Heart left ventricle (tissue), 16 donors: ENCODE data around the gene DOCK2. TPM values are rescaled to one million over a fixed set of nuclear protein-coding genes. Genes with fewer than 3 reads are reported as not detected.

ENCODE experiments used
- ATAC-seq, 4 donors: fragments of 200-7000 bp; cut with Tn5 transposase; one replicate each; pipeline ENCODE4 v1.9.1; 2020 to 2022; ENCODE audit warnings: moderate library complexity in 4 of 4, mild to moderate bottlenecking in 3 of 4, moderate number of reproducible peaks in 1 of 4
- DNase-seq, 5 donors: peaks; one replicate each; pipeline ENCODE4 v3.0.0-alpha.2; 2020
- H3K27ac ChIP-seq, 12 donors: fragments of 200-600 bp; sonication (generic) in 4 of 12; one replicate each; pipeline versions ENCODE4 v1.5.0 to v1.8.0; 2016 to 2022; ENCODE audit warnings: mild to moderate bottlenecking in 2 of 12
- H3K27me3 ChIP-seq, 9 donors: fragments of 200-600 bp; sonication (generic) in 2 of 9; one replicate each; pipeline versions ENCODE4 v1.5.1 to v1.8.0; 2016 to 2022; ENCODE audit warnings: mild to moderate bottlenecking in 3 of 9
- H3K36me3 ChIP-seq, 9 donors: fragments of 200-600 bp; sonication (generic) in 2 of 9; one replicate each; pipeline versions ENCODE4 v1.5.0 to v1.8.0; 2018 to 2022; ENCODE audit warnings: mild to moderate bottlenecking in 2 of 9
- H3K4me1 ChIP-seq, 12 donors: fragments of 200-600 bp; sonication (generic) in 4 of 12; one replicate each; pipeline versions ENCODE4 v1.5.0 to v1.8.0; 2016 to 2022; ENCODE audit warnings: mild to moderate bottlenecking in 3 of 12
- H3K4me3 ChIP-seq, 12 donors: fragments of 200-600 bp; sonication (generic) in 4 of 12; one replicate each; pipeline versions ENCODE4 v1.5.0 to v1.8.0; 2017 to 2022; ENCODE audit warnings: mild to moderate bottlenecking in 9 of 12, moderate library complexity in 4 of 12
- H3K9me3 ChIP-seq, 12 donors: fragments of 200-600 bp; sonication (generic) in 4 of 12; one replicate each; pipeline versions ENCODE4 v1.5.0 to v1.8.0; 2016 to 2022; ENCODE audit warnings: mild to moderate bottlenecking in 1 of 12
- CTCF ChIP-seq, 12 donors: fragments of 200-600 bp; sonication (generic) in 4 of 12; IDR thresholded peaks; one replicate each; pipeline versions ENCODE4 v1.5.0 to v1.8.0; 2018 to 2022; ENCODE audit warnings: antibody characterized with exemption in 12 of 12, mild to moderate bottlenecking in 5 of 12
- POLR2A ChIP-seq, 2 donors: fragments of 450-650 bp; IDR thresholded peaks; one replicate each; pipeline ENCODE4 v1.6.1; 2017; ENCODE audit warnings: antibody characterized with exemption in 2 of 2, mild to moderate bottlenecking in 2 of 2, moderate library complexity in 2 of 2
- WGBS, 4 donors: extraction: QIAGEN DNeasy Blood & Tissue Kit in 2 of 4; methylation state at CpG; one replicate each; pipeline versions ENCODE4 v1.1.5 to v1.1.7; 2013 to 2018; 5-methylcytosine and 5-hydroxymethylcytosine counted together
- intact Hi-C, 10 donors: fragments of 100-400 bp; cut with DNase I; formaldehyde crosslinking; loops; one replicate each; pipeline versions ENCODE4 v1.11.1 to v1.14.2; 2022
- polyA plus RNA-seq, 2 donors: library from polyadenylated mRNA; stranded (reverse); fragments of 200-250 nt; gene quantifications; one replicate each; pipeline ENCODE4 v1.2.3, GENCODE V29; 2013
- total RNA-seq, 9 donors: library from RNA; depleted of rRNA in 2 of 9; stranded (reverse); fragments of >200 nt in 2 of 9; fragmentation: NEBNext Ultra II Directional in 3 of 9; extraction: Animal tissue kit (Norgen Biotek cat#: 25700) in 3 of 9; gene quantifications; one replicate each; pipeline versions ENCODE4 v1.1.0 to v1.2.4, GENCODE V29; 2016 to 2023
- donor health status: ischemic (EF 13 %, LVEDD 7.1; RV severe dilation, severe dysfunction).
- donor health status: healthy with polysubstance abuse.
- donor health status: DM: no; HTN: yes; CAD: no.
- donor health status: DM: no; HTN: no; CAD: no.
- donor health status: ischemic (EF 25% LVEDD 6.9; RV normal size, moderate dysfunction).
- donor health status: ischemic (EF 25% LVEDD 5.7; RV mildly dilated, moderate dysfunction).
- donor health status: healthy.
- donor health status: DM: yes; HTN: yes; CAD: no.
- donor health status: ischemic (EF 35%, LVEDD 5.7; RV mildly dilated, moderate dysfunction).
- donor health status: nonischemic (EF 11% LVEDD 7.7; RV severe dilation, severe dysfunction).
- donor health status: DM: yes; HTN: yes; CAD: no.
- donor health status: PGD.
- donor health status: ischemic (EF 29% LVEDD 5.4; RV normal size, mild dysfunction).
- donor health status: nonischemic (EF 23%, LVEDD 6.1; RV moderate dilation, normal function).

DOCK2 gene
- total and polyA plus RNA-seq, 11 donors = 0.80 to 59.5 (median 4.6) TPM

GRCh38 chr5:170097934-170098333 is 460.9 kb downstream of the DOCK2 start:
- 57 to 72% (median 61%) methylated on average over 9 of the region's 9 CpGs for WGBS, 4 donors
- ATAC-seq = peak in 1 of 4 donors; percentile 27

DNA sequence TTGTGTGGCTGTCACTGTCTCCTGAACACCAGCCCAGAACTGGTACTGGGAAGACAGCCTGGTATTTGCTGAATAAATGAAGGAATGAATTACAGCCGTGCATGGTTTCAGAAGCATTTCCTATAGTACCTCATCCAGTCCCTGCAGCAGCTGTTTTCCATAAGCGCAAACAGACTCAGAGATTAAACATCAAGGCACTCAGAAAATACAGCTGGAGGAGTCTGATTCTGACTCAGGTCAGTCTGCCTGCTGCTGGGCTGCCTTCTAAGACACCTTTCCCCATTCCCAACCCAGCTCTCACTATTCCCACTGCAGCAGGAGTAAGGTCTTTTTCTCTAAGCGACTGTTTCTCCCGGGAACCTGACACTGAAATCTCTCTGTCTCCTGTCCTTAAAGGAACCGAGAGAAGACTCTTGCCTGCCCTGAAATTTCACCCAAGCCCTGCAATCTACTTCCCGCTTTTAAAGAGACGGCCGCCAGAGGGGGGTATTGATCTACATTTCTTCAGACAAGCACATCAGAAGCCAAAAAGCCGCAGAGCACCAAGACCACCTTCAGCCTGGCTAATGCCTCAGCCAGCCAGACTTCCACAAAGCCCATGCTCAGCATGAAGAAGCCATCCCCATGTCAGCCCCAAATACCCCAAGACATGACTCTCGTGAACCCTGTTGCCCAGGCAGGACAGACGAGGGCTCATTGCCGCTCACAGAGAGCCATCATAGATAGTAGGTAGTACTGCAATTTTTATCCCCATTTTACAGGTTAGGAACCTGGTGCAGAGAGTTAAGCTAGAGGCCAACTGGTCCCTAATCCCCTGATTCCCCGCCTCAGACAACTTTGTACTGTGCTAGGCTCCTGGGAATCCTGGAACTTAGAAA is 463.2 kb downstream of the DOCK2 start:
- peak; percentile 62 to 78 (median 70) for DNase-seq
- H3K4me3 ChIP-seq = no peak overlapping the region
- TF ChIP-seq CTCF (IDR thresholded peaks at IDR 0.05) (peak; percentile 41 to 75 (median 62)), POLR2A (IDR thresholded peaks at IDR 0.05) (no peak)
- WGBS, 4 donors = 20 to 35% (median 33%) methylated on average over 12 to 13 of the region's 13 CpGs
- intact Hi-C loops = loop anchor here (1.0 to 10.0 kb wide), 11 partner anchors 82 to 534 kb away; no protein-coding TSS in a partner anchor
- peaks cover 0 to 31% (median 0%) of the 10 kb centered on the region in 12 donors for H3K4me1 ChIP-seq
- H3K27me3 ChIP-seq = no peaks in the 10 kb centered on the region
- H3K36me3 ChIP-seq = no peaks in the 10 kb centered on the region
- peak in 3 of 4 donors; percentile 56 to 66 (median 62) for ATAC-seq
- H3K27ac ChIP-seq = no peak overlapping the region
- peaks cover 0 to 9% (median 2%) of the 10 kb centered on the region in 12 donors for H3K9me3 ChIP-seq

More at GRCh38 chr5:170097934-170098333, 460.9 kb downstream of the DOCK2 start:
- H3K36me3 ChIP-seq = no peaks in the 10 kb centered on the region
- H3K4me3 ChIP-seq = no peak overlapping the region
- no peak for TF ChIP-seq CTCF (IDR thresholded peaks at IDR 0.05)
- no peak for TF ChIP-seq POLR2A (IDR thresholded peaks at IDR 0.05)
- H3K27me3 ChIP-seq = peaks cover 0 to 9% (median 0%) of the 10 kb centered on the region in 9 donors
- no peak overlapping the region for H3K27ac ChIP-seq
- peaks cover 0 to 34% (median 0%) of the 10 kb centered on the region in 12 donors for H3K4me1 ChIP-seq
- peaks cover 0 to 9% (median 2%) of the 10 kb centered on the region in 12 donors for H3K9me3 ChIP-seq
- intact Hi-C loops = loop anchor here in 1 of 10 donors (10.0 kb wide), 1 partner anchor 317 kb away; no protein-coding TSS in a partner anchor
- DNase-seq = peak in 1 of 5 donors; percentile 23

DNA sequence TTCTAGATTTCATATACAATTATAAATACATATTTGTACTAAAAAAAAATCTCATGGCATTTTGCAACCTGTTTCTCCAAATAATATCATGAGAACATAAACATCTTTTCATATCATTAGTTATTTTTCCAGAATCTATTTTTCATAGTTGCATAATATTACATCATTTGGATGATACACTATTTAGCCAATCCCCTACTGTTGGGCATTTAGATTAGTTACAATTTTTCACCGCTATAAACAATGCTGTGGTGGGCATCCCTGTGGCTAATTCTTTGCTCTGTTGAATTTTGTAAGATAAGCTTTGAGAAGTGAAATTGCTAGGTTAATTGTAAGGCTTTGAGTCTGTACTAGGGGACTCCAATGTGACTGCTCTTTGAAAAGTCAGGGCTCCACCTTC is 466.4 kb downstream of the DOCK2 start:
- no peak overlapping the region for H3K27ac ChIP-seq
- no peaks in the 10 kb centered on the region for H3K27me3 ChIP-seq
- ATAC-seq = no peak
- intact Hi-C loops = loop anchor here in 6 of 10 donors (5.0 to 10.0 kb wide), 6 partner anchors 111 to 531 kb away; no protein-coding TSS in a partner anchor
- 96 to 100% (median 98%) methylated on average over 1 of the region's 1 CpG for WGBS, 4 donors
- DNase-seq = no peak
- no peaks in the 10 kb centered on the region for H3K36me3 ChIP-seq
- H3K4me3 ChIP-seq = no peak overlapping the region
- H3K4me1 ChIP-seq = peaks cover 0 to 4% (median 0%) of the 10 kb centered on the region in 12 donors
- TF ChIP-seq POLR2A (IDR thresholded peaks at IDR 0.05) (no peak), CTCF (IDR thresholded peaks at IDR 0.05) (no peak)
- peaks cover 0 to 9% (median 2%) of the 10 kb centered on the region in 12 donors for H3K9me3 ChIP-seq

- Histone ChIP-seq H3K4me1 (peaks cover 0 to 4% (median 0%) of the 10 kb centered on the region in 12 donors), H3K4me3 (no peak overlapping the region), H3K27me3 (no peaks in the 10 kb centered on the region), H3K36me3 (no peaks in the 10 kb centered on the region), H3K9me3 (peaks cover 0 to 1% (median under 1%) of the 10 kb centered on the region in 12 donors), H3K27ac (no peak overlapping the region)
- TF ChIP-seq POLR2A (IDR thresholded peaks at IDR 0.05) (no peak), CTCF (IDR thresholded peaks at IDR 0.05) (no peak)
- intact Hi-C loops = loop anchor here in 6 of 10 donors (5.0 to 10.0 kb wide), 6 partner anchors 111 to 531 kb away; no protein-coding TSS in a partner anchor
- 90 to 97% (median 94%) methylated on average over 4 to 6 of the region's 6 CpGs for WGBS, 4 donors
- DNase-seq = no peak
- ATAC-seq = no peak
Measured at GRCh38 chr5:170104299-170104698, 467.2 kb downstream of the DOCK2 start.
